Measurements from ENCODE around the gene NT5DC2.

DNA sequence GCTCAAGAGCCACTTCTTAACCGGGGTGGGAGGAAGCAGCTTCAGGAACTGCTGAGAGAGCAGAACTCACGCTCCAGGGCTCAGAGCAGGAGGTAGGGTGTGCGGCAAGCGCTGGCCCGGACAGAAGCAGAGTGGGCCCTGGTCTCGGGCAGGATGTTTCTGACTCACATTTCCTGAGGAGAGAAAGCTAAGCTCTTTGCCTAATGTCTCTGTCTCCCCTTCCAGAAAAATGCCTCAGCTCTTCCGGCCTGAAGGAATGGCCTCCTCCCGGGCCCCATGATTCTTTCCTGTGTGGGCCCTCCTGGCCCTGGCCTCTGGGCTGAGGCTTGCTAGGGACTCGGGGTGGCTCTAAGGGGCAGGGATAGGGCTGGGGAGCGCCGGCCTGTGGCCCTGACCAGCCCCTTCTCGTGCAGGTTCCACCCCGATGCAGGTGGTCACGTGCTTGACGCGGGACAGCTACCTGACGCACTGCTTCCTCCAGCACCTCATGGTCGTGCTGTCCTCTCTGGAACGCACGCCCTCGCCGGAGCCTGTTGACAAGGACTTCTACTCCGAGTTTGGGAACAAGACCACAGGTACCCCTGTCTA, 42.6 kb downstream of the NT5DC2 start:
- TF ChIP-seq ZNF274 (IDR thresholded peaks at IDR 0.05; ENCODE audit: borderline replicate concordance, extremely low read depth, low read length) (no peak), EZH2 (IDR thresholded peaks at IDR 0.05; ENCODE audit: low read depth, low read length, severe bottlenecking) (no peak), POLR2A (IDR thresholded peaks at IDR 0.05; ENCODE audit: control extremely low read depth in 1 of 2, low read depth in 2 of 2, low read length in 2 of 2) (no peak)
- TF ChIP-seq, protein P1, sequence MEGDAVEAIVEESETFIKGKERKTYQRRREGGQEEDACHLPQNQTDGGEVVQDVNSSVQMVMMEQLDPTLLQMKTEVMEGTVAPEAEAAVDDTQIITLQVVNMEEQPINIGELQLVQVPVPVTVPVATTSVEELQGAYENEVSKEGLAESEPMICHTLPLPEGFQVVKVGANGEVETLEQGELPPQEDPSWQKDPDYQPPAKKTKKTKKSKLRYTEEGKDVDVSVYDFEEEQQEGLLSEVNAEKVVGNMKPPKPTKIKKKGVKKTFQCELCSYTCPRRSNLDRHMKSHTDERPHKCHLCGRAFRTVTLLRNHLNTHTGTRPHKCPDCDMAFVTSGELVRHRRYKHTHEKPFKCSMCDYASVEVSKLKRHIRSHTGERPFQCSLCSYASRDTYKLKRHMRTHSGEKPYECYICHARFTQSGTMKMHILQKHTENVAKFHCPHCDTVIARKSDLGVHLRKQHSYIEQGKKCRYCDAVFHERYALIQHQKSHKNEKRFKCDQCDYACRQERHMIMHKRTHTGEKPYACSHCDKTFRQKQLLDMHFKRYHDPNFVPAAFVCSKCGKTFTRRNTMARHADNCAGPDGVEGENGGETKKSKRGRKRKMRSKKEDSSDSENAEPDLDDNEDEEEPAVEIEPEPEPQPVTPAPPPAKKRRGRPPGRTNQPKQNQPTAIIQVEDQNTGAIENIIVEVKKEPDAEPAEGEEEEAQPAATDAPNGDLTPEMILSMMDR (IDR thresholded peaks at IDR 0.05; ENCODE audit: control extremely low read depth in 1 of 3, insufficient read depth in 1 of 3, low read depth in 1 of 3, low read length in 3 of 3): no peak
